EL (cell line): ENCODE results near the gene YPEL3.

Experiments used
- DNase-seq: peaks from one replicate; pipeline ENCODE4 v3.0.0-alpha.2; 2016

The YPEL3 gene

DNA sequence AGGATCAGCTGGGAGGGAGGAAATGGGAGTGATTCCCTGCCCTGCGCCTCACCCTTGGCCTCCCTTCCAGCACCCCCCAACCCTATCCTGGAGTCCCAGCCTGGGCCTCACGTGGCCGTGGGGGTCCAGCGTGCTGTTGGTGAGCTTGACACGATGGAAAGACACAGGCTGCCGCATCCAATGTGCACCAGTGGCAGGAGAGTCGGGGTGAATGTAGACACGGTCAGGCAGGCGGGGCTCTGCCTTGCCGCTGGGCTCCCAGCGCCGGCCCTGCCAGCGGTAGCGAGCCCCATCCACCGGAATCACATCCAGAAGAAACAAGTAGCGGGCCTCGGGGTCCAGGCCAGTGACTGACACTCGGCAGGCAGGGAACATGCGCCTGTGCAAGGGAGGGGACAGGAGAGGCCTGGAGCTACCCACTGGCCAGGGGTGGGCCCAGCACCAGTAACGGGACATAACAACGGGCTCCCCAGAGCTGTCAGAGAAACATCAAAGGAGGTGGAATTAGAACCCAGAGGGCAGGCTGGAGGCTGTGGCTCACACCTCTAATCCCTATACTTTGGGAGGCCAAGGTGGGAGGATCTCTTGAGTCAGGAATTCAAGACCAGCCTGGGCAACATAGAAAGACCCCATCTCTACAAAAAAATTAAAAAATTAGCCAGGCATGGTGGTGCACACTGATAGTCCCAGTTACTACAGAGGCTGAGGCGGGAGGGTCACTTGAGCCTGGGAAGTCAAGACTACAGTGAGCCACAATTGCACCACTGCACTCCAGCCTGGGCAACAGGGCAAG lies 7.0 kb downstream of the YPEL3 start:
- no peak for DNase-seq

DNA sequence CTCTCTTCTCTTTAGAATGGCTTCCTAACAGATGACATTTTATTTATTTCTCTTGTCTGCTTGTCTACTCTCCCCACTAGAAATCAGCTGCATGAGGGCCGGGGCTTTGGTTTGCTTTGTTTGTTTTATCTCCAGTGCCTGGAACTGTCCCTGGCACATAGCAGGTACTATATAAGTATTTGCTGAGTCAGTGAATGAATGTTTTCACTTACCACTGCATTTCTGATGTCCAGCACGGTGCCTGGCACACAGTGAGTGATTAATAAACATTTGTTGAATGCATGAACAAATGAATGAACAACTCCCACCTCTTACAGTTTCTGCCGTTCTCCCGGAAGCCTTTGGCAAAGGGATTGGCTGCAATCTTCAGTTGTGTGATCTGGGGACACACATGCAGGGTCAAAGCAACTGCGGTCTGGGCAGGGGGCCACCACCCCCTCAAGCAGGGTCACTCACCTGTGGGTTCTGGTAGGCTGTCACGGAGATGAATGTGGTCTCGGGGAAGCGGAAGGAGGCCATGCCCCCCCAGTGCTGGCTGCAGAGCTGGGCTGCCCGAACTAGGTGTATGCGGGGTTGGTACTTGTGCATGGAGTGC lies 7.7 kb downstream of the YPEL3 start:
- DNase-seq = no peak

DNA sequence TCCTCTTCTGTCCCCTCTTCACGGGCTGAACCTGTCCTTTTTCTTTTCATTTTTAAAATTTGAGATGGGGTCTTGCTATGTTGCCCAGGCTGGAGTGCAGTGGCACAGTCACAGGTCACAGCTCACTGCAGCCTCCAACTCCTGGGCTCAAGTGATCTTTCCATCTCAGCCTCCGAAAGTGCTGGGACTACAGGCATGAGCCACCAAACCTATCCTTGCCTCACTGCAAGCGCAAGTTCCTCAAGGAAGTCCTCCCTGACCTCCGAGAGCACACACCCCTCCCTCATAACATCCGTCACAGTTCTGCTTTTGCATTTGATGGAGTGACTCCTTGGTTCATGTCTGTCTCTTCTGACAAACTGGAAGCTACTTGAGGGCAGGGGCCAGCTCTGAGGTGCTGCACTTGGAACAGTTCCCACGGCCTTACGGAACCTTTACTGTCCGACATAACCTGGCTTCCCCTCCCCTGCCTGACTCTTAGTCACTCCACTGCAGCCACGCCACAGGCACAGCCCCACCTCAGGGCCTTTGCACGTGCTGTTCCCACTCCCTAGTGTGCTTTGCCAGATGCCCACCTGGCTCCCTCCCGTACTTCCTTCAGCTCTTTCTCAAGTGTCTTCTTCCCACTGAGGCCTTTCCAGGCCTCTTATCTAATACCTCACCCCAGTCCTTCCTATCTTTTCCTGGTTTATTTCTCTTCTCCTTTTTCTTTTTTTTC lies 8.7 kb downstream of the YPEL3 start:
- DNase-seq = no peak

DNA sequence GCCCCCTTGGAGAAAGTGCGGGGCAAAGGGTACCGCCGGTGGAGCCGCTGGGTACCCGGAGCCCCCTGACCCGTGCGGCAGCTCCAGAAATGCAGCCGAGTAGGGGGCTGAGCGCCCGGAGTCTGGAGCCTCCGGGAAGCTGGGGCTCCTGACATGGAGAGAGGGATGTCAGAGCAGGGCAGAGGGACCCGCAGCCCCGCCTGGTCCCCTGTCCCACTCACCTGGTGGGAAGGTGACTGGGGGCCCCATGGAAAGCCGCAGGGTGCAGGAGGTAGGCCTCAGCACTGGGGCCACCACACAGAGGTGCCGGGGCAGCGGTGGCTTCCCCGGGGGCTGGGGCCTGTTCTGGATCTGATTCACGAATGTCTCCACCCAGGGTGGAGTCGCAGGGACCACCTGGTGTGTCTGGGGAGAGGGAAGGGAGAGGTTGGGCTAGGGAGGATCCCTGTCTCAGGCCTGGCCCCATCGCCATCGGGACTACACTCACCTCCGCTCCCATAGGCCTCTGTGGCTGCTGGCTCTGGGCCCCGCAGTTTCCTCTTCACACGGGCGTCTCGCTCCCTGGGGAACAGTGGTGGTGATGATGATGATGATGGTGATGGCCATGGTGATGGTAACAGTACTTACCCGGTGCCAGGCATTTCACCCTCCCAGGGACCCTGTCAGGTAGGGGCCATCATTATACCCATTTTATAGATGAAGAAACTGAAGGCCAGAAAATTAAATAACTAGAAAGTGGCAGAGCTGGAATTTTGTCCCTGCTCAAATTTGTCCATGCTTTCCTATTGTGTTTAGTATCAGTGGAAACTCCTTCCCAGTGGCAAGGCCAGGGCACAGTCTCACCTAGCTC lies 9.5 kb downstream of the YPEL3 start:
- no peak for DNase-seq

DNA sequence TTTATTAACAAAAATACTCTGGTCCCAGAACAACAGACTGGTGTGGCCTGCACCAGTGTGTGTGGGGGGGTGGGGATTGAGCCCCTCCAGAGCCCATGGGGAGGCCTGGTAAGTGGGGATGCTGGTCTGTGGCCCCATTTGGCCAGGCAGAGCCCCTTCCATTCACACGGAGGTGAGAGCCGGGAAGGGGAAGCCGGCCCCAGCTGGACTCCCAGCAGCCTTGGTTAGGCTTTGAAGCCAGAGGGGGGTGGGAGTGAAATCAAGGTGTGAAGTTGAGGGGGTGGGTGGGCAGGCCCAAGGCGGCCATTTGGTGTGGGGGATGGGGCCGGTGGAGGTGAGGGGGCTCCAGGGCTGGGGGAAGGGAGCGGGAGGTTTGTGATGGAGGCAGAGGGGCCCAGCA lies 10.2 kb downstream of the YPEL3 start:
- DNase-seq = no peak

DNA sequence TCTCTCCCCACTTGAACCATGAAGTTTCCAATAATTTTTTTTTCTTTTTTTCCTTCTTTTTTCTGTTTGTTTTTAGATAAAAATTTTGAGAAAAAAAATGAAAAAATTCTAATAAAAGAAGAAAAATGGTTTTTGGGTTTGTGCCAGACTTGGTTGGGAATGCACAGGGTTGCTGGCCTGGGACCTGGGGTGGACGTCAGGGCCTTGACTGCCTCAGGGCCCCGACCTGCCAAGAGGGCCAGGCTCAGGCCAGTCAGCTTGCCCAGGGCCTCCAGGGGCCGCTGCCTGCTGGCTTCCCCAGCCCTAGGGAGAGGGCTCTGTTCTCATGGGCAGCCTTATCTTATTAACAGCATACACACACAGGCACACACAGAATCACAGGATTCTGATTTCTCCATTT lies 10.8 kb downstream of the YPEL3 start:
- no peak for DNase-seq

DNA sequence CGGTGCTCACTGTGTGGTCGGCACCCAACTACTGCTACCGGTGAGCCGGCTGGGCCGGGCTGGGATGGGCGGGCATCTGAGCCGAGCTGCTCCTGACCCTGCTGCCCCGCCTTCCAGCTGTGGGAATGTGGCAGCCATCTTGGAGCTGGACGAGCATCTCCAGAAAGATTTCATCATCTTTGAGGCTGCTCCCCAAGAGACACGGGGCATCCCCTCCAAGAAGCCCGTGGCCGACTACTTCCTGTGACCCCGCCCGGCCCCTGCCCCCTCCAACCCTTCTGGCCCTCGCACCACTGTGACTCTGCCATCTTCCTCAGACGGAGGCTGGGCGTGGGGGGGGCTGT lies 11.2 kb downstream of the YPEL3 start:
- no peak for DNase-seq

DNA sequence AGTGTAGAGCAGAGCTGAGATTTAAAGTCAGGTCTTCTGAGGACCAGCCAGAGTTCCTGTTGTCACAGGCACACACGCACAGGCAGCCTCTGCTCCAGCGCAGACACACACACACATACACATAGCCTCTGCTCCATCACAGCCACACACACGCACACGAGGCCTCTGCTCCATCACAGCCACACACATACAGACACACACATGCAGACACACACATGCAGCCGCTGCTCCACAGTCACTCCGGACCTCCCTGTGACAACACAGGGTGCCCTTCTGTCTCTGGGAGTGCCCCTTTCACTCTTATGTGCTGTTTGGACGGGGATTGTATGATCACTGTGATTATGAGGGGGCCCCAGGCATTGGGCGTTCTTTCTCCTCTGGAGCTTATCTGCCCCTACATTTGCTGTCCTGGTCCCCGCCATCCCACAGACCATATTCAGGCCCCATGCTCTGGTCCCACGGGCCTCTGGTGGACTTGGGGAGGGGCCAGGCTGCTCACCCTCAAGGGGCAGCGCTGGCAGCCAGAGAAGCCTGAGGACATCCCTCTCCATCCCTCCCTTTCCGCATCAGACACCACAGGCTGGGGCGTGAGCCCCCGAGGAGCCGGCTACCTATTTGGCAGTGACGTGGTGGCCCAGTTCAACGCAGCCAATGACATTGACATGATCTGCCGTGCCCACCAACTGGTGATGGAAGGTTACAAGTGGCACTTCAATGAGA lies 11.8 kb downstream of the YPEL3 start:
- no peak for DNase-seq

DNA sequence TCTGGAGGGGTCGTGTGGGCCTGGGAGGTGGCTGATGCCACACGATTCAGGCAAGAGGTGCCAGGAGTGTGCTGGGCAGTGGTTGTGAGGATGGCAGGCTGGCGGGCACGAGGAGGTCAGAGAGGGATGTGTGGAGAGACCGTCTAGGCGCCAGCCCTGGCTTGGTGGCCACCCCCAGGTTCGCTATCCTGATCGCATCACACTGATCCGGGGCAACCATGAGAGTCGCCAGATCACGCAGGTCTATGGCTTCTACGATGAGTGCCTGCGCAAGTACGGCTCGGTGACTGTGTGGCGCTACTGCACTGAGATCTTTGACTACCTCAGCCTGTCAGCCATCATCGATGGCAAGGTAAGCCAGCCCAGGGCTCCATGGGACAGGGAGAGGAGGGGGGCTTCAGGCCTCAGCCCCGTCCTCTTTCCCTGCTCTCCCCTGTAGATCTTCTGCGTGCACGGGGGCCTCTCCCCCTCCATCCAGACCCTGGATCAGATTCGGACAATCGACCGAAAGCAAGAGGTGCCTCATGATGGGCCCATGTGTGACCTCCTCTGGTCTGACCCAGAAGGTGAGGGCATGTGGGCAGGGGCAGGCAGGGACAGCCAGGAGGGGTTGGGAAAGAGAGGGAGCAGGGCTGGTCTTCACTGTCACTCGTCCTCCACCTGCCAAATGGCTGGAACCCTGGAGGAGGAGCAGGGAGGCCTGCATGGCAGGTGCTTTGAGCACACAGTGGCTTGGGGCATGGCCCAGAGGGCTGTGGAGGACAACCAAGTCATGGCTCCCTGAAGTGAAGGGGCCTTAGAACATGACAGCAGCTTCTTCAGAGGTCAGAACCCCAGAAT lies 12.6 kb downstream of the YPEL3 start:
- no peak for DNase-seq

DNA sequence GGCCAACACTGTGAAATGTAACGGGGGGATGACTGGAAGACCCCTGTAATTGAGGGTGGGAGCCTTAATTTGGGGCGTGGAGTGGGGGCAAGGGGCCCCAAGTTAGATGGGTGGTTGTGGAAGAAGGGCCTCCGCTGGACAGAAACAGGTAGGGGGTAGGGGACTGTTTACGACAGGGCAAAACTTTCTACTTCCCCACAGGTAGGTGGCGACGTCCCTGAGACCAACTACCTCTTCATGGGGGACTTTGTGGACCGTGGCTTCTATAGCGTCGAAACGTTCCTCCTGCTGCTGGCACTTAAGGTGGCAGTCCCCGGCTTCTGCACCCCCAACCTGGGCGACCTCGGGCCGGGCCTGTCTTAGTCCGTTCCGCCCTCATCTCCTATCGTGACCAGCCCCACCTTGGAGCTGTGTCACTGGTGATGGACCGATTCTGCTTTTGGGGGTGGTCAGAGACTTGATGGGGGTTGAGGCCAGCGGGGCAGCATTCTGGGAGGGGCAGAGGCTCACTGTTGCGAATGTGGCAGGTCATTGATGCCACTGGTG lies 13.4 kb downstream of the YPEL3 start:
- no peak for DNase-seq

DNA sequence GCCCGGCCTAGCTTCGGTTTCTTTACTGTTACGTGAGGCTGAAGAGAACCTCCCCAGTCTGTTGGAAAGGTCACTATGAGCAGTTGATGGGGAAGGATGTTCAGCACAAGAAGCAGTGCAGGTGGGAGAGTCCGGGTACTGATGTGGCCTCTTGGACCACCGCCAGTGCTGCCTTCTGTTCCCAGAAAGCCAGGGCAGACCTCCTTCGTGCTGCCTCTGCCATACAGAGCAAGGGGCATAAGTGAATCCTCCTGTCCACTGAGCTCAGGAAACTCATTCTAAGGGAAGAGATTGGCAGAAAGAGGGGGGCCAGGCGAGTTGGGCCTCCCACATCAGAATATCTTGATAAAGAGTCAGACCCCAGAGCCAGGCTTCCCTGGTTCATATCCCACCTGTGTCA lies 16.5 kb downstream of the YPEL3 start:
- no peak for DNase-seq

DNA sequence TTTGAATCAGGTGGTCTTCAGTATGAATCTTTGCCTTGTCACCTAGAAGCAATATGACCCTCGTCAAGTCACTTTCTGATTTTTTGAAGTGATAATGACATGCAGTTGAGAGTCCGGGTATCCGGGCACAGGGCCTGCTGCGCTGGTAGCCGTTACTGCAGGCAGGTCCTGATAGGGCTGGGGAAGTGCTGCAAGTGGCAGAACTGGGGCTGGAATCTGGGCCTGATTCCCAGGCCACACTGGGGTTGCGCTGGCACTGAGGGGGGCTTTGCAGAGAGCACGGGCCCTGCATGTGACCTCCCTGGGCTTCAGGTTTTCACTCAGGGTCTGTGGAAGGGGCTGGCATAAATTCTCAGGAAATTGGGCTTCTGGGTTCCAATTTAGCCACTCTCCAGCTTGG lies 17.3 kb downstream of the YPEL3 start:
- DNase-seq = no peak

DNA sequence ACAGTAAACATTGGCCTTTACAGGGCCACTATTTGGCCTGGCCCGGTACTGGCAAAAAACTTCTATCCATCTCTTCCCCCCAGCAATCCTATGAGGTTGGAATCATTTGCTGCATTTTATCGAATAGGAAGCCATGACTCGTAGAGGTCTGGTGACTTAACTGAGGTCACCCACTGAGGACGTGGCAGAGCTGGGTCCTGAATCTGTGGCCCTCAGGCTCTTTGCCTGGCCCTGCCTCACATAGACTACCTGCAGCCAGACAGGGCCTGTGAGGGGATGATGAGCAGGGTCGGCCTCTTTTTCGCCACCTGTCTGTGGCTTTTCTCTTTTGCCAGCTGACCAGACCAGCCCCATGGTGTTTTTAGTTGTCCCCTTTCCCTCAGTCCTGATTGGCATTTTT lies 18.4 kb downstream of the YPEL3 start:
- DNase-seq = peak; percentile 61

DNA sequence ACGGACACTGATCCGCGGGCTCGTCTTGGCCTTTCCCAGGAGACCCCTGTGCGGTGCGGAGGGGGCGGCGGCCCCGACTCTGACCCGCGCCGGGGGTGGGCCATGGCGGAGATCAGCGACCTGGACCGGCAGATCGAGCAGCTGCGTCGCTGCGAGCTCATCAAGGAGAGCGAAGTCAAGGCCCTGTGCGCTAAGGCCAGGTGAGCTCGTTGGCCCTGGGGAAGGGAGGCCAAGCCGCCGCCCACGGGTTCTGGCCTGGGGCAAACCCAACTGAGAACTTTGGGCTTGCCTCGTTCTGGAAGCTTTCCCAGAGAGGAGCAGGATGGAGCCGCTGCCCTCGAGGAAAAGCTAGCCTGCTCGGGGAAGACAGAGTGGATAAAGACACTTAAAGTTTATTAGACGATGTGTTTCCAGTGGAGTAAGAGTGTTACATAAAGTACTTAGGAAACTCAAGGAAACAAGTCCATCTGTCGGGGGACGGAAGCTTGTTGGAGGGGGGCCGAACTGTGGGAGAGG lies 19.7 kb downstream of the YPEL3 start:
- DNase-seq = no peak

DNA sequence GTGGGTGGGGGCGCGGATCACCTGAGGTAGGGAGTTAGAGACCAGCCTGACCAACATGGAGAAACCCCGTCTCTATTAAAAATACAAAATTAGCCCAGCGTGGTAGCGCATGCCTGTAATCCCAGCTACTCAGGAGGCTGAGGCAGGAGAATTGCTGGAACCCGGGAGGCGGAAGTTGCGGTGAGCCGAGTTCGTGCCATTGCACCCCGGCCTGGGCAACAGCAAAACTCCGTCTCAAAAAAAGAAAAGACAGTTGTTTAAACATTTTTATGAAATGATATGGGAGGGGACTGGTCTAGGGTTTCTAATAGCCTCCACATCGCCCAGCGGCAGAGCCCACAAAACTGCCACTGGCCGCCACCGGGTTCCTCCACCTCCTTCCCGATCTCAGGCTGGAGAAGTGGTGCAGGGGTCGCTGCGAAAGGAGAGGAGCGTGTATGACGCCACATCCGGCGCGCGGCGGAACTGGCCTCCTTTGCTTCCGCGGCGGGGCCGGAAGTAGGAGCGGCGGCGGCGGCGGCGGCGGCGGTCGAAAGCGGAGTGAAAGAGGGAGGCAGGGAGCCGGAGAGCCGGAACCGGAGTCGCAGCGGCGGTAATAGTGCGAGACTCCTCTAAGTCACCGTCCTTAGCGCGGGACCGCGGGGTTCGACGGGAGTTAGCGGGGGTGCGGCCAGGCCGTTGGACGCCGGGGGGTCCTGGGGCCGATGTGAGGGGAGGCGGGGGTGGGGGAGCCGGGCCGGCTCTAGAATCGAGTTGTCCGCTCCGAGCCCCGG lies 20.3 kb downstream of the YPEL3 start, which contains the start of gene PPP4C:
TSS of gene PPP4C (plus strand) at position 492 of the 773 bp plus-strand sequence. CDS start 384 bp downstream, outside the sequence.
- DNase-seq = peak; percentile 91

DNA sequence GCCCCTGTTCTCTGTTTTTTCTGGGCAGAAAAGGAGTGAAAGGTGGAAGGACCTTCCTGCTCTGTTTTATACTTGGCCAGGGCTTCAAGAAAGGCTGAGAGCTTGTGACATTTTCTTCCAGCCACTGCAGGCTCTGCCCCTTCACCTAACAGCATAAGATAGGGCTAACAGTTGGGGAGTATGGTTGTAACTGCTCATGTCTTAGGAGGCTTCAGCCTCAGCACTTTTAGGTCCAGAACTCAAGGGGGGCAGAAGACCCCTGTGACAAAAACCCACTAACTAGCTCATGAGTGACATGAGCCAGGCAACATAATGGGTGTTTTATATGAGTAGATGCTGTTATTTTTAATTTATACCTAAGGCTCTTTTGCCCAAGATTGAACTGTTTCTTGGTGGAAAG lies 25.5 kb downstream of the YPEL3 start:
- no peak for DNase-seq

DNA sequence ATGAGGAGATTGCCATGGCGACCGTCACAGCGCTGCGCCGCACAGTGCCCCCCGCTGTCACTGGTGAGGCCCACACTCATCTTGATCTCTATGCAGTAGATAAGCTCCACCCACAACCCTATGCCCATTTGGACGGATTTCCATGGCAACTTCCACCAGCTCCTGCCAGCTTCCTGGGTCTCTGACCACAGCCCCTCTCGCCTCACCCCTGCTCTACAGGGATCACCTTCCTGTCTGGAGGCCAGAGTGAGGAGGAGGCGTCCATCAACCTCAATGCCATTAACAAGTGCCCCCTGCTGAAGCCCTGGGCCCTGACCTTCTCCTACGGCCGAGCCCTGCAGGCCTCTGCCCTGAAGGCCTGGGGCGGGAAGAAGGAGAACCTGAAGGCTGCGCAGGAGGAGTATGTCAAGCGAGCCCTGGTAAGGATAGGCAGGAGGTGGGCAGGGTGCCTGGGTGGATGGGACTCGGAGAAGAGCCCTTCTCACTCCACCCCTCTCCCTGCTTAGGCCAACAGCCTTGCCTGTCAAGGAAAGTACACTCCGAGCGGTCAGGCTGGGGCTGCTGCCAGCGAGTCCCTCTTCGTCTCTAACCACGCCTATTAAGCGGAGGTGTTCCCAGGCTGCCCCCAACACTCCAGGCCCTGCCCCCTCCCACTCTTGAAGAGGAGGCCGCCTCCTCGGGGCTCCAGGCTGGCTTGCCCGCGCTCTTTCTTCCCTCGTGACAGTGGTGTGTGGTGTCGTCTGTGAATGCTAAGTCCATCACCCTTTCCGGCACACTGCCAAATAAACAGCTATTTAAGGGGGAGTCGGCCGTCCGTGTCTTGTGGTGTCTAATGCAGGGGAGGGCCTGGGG lies 26.2 kb downstream of the YPEL3 start:
- no peak for DNase-seq

DNA sequence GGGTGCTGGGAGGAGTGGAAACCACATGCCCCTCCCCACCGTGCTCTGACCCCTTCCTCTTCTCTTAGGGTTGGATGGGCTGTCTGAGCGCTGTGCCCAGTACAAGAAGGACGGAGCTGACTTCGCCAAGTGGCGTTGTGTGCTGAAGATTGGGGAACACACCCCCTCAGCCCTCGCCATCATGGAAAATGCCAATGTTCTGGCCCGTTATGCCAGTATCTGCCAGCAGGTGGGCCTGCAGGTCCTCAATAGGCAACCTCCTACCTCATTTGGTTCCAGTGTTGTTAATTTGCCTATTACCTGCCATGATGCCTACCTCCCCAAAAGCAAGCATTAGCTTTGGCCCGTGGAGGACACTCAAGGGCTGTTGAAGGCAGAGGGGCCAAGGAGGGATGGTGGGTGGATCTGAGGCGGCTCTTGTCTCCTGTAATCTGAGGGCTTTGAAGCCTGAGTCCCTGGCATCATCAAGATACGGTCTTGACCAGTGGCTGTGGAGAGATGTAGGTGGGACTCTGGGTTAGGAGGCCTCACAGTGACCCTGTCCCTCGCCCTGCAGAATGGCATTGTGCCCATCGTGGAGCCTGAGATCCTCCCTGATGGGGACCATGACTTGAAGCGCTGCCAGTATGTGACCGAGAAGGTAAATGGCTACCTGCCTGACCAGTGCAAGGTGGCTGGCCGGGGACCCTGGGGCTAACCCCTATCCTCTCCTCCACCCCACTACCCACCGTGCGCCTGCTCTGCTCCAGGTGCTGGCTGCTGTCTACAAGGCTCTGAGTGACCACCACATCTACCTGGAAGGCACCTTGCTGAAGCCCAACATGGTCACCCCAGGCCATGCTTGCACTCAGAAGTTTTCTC lies 27.0 kb downstream of the YPEL3 start:
- DNase-seq = no peak
